ENCODE measurements around the gene MANSC4. TPM values are rescaled to one million over a fixed set of nuclear protein-coding genes. Genes with fewer than 3 reads are reported as not detected.
A peak's percentile ranks its signal among the peaks of the same experiment; 100 is the strongest.

MANSC4 gene
- total RNA-seq, 1 donor from 2014 or later, result 0.72 TPM

GRCh38 chr12:27779416-27779919 lies 568 bp downstream of the MANSC4 start:
- H3K4me1 Mint-ChIP-seq, result peaks cover 25% of the 10 kb centered on the region
- peaks cover 5% of the 10 kb centered on the region for H3K36me3 Mint-ChIP-seq
- no peak for TF ChIP-seq CTCF (IDR thresholded peaks at IDR 0.05; ENCODE audit: unreplicated experiment)
- DNase-seq (ENCODE audit: low spot score in 2 of 2, unreplicated experiment in 2 of 2), result peak in 1 of 2 experiments; percentile 54
- no peaks in the 10 kb centered on the region for H3K9me3 Mint-ChIP-seq
- H3K4me3 Mint-ChIP-seq, result peak overlapping the region; percentile 78
- peak overlapping the region; percentile 90 for H3K27ac Mint-ChIP-seq
- no peaks in the 10 kb centered on the region for H3K27me3 Mint-ChIP-seq (ENCODE audit: low read depth)

- no peak for TF ChIP-seq CTCF (IDR thresholded peaks at IDR 0.05; ENCODE audit: unreplicated experiment)
- Mint-ChIP-seq H3K4me1 (peaks cover 28% of the 10 kb centered on the region), H3K36me3 (peaks cover 2% of the 10 kb centered on the region), H3K4me3 (peak overlapping the region; percentile 78), H3K27me3 (ENCODE audit: low read depth) (no peaks in the 10 kb centered on the region), H3K27ac (no peak overlapping the region), H3K9me3 (no peaks in the 10 kb centered on the region)
- DNase-seq (ENCODE audit: low spot score in 2 of 2, unreplicated experiment in 2 of 2), result no peak
These were observed 1.8 kb downstream of the MANSC4 start for GRCh38 chr12:27778206-27778605.

DNA sequence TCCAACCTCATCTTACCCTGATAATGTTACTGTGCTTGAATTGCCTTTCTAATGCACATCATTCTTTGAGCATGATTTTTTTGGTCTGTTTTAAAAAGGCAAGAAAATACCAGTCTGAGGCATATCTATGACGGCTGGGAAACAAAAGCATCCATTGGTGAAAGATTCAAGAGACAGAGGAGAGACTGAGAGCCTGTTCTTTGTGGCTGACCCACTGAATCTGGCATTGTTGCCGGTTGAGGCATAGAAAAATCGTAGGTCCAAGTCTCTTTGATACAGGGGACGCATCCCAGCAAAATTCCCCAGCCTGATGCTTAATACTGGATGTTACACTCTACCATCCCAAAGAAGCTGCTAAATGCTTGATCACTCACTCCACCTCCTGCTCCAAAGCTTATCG lies 2.9 kb downstream of the MANSC4 start:
- DNase-seq (ENCODE audit: low spot score in 2 of 2, unreplicated experiment in 2 of 2), result no peak
- H3K36me3 Mint-ChIP-seq, result no peaks in the 10 kb centered on the region
- peak overlapping the region; percentile 52 for H3K27ac Mint-ChIP-seq
- H3K4me3 Mint-ChIP-seq, result no peak overlapping the region
- H3K4me1 Mint-ChIP-seq, result peaks cover 29% of the 10 kb centered on the region
- no peak for TF ChIP-seq CTCF (IDR thresholded peaks at IDR 0.05; ENCODE audit: unreplicated experiment)
- H3K9me3 Mint-ChIP-seq, result no peaks in the 10 kb centered on the region
- H3K27me3 Mint-ChIP-seq (ENCODE audit: low read depth), result no peaks in the 10 kb centered on the region

DNA sequence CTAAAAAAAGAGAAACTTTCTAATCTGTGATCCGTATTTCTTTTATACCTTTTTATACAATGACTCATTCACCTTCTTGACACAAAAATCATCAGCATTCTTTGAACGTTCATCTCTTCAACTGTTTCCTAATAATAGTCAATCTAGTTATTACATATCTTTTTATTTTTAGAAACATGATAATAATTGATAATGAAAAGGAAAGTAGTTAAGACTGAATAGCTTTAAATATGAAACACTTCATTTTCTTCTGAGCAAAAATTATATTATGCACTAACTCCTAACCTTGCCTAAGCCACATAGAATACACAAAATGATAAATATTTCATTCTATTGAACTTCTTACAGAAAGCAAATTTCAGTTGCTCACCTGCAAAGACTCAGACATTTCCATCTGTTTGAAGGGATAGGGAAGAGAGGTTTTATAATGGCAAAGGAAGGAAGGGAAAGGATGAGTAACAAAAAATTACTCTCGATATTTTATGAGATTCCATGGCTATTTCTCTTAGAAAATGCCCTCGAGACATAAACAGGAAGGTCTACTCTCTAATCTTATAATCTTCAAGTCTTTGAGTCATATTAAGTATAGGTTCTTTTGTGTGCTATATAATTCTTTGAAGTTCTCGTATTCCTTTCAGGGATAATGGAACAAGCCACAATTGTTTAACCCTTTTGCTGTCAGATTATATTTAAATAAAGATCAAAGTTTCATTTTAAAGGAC lies 7.5 kb downstream of the MANSC4 start:
- no peak for TF ChIP-seq CTCF (IDR thresholded peaks at IDR 0.05; ENCODE audit: unreplicated experiment)
- no peak for DNase-seq (ENCODE audit: low spot score in 2 of 2, unreplicated experiment in 2 of 2)
- H3K36me3 Mint-ChIP-seq, result no peaks in the 10 kb centered on the region
- H3K4me3 Mint-ChIP-seq, result no peak overlapping the region
- H3K9me3 Mint-ChIP-seq, result no peaks in the 10 kb centered on the region
- H3K4me1 Mint-ChIP-seq, result peaks cover 26% of the 10 kb centered on the region
- H3K27ac Mint-ChIP-seq, result peak overlapping the region; percentile 49
- H3K27me3 Mint-ChIP-seq (ENCODE audit: low read depth), result no peaks in the 10 kb centered on the region

DNA sequence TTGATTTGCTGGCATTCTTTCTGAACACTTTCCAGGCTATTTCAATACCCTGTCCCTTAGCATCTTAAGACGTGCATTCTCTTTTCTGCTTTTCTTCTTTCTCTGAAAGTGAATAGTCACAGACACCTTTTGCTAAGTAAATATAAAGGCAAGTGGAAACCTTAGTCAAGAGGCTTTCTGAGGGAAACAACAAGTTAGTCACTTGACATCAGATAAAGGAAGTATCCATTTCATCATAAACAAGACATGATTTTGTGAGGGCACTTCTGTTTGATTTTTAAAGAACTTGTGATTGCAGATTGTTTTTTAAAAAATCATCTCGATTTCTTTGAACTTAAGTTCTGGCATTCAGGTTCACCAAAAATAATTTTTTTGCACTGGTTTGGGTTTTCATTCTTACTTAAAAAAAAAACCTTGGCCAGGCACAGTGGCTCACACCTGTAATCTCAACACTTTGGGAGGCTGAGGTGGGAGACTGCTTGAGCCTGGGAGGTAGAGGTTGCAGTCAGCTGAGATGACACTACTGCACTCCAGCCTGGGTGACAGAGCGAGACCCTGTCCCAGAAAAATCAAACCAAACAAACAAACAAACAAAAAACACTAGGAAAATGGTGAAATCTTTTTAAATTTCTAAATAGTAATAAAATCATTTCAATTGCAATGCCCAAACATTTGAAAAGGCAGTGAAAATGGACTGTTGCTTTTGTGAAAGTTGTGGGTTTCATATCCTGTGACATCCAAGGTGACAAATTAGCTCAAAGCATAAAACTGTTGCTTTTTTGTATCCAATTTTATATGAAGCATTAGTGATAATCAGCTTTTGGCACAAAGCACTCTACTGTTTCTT lies 8.3 kb downstream of the MANSC4 start:
- Mint-ChIP-seq H3K27ac (no peak overlapping the region), H3K4me1 (peaks cover 26% of the 10 kb centered on the region), H3K9me3 (no peaks in the 10 kb centered on the region), H3K27me3 (ENCODE audit: low read depth) (no peaks in the 10 kb centered on the region), H3K36me3 (no peaks in the 10 kb centered on the region), H3K4me3 (no peak overlapping the region)
- no peak for TF ChIP-seq CTCF (IDR thresholded peaks at IDR 0.05; ENCODE audit: unreplicated experiment)
- DNase-seq (ENCODE audit: low spot score in 2 of 2, unreplicated experiment in 2 of 2), result no peak

All from mesothelial cell of epicardium (in vitro differentiated cells).